ENCODE results near the gene LGALS14.

LGALS14 gene

GRCh38 chr19:39749981-39750380 is 45.7 kb downstream of the LGALS14 start:
- no peak overlapping the region for H3K27ac ChIP-seq
- no peak for TF ChIP-seq CTCF (conservative IDR thresholded peaks at IDR 0.05)
- TF ChIP-seq ZFX (IDR thresholded peaks at IDR 0.05) = no peak

- H3K27ac ChIP-seq = no peak overlapping the region
- TF ChIP-seq ZFX (IDR thresholded peaks at IDR 0.05) (no peak), CTCF (conservative IDR thresholded peaks at IDR 0.05) (no peak)
Measured at GRCh38 chr19:39752390-39752789, 48.1 kb downstream of the LGALS14 start.

- TF ChIP-seq CTCF (conservative IDR thresholded peaks at IDR 0.05) (no peak), ZFX (IDR thresholded peaks at IDR 0.05) (no peak)
- H3K27ac ChIP-seq = no peak overlapping the region
Measured at GRCh38 chr19:39752795-39753194, 48.5 kb downstream of the LGALS14 start.

GRCh38 chr19:39754544-39754943 is 50.3 kb downstream of the LGALS14 start:
- H3K27ac ChIP-seq = no peak overlapping the region
- no peak for TF ChIP-seq ZFX (IDR thresholded peaks at IDR 0.05)
- TF ChIP-seq CTCF (conservative IDR thresholded peaks at IDR 0.05) = no peak

- no peak for TF ChIP-seq CTCF (conservative IDR thresholded peaks at IDR 0.05)
- no peak overlapping the region for H3K27ac ChIP-seq
Measured at GRCh38 chr19:39754971-39755370, 50.7 kb downstream of the LGALS14 start.
